Loucy (cell line): ENCODE measurements around the gene ADAMTS12.

Experiments
- H2AFZ ChIP-seq: fragments of 200-600 bp; sonication (generic); 2 replicates; pipeline ENCODE4 v1.6.0; 2016; ENCODE audit warnings: antibody characterized with exemption, mild to moderate bottlenecking, low read length, moderate library complexity
- H3F3A ChIP-seq: fragments of 200-600 bp; 2 replicates; pipeline ENCODE4 v1.6.0; 2016; ENCODE audit warnings: antibody characterized with exemption, low read depth, mild to moderate bottlenecking
- H3K27me3 ChIP-seq: fragments of 200-600 bp; sonication (generic); 2 replicates; pipeline ENCODE4 v1.6.1; 2014; ENCODE audit warnings: low read length, mild to moderate bottlenecking; ENCODE audit not compliant: insufficient read depth, poor library complexity, severe bottlenecking
- H3K36me3 ChIP-seq: fragments of 200-600 bp; sonication (generic); 2 replicates; pipeline ENCODE4 v1.6.1; 2016; ENCODE audit warnings: low read length; ENCODE audit not compliant: insufficient read depth
- H3K4me1 ChIP-seq: fragments of 200-600 bp; sonication (generic); 2 replicates; pipeline ENCODE4 v1.5.1; 2014; ENCODE audit warnings: low read length, mild to moderate bottlenecking; ENCODE audit not compliant: insufficient read depth, poor library complexity, severe bottlenecking
- H3K4me2 ChIP-seq: fragments of 200-600 bp; sonication (generic); 2 replicates; pipeline ENCODE4 v1.6.0; 2014; ENCODE audit warnings: antibody characterized with exemption, low read length, low read depth, mild to moderate bottlenecking; ENCODE audit not compliant: poor library complexity, severe bottlenecking
- H3K4me3 ChIP-seq: fragments of 200-600 bp; sonication (generic); 2 replicates; pipeline ENCODE4 v1.5.1; 2014; ENCODE audit warnings: low read length, mild to moderate bottlenecking, mixed read lengths; ENCODE audit not compliant: poor library complexity, severe bottlenecking
- H3K79me2 ChIP-seq: fragments of 200-600 bp; sonication (generic); 2 replicates; pipeline ENCODE4 v1.6.1; 2014; ENCODE audit warnings: low read length; ENCODE audit not compliant: insufficient read depth
- H3K9ac ChIP-seq: fragments of 200-600 bp; sonication (generic); 2 replicates; pipeline ENCODE4 v1.6.0; 2014; ENCODE audit warnings: mild to moderate bottlenecking, low read depth, low read length, moderate library complexity; ENCODE audit not compliant: poor library complexity, severe bottlenecking
- H3K9me2 ChIP-seq: fragments of 200-600 bp; sonication (generic); replicated peaks from 2 replicates; pipeline ENCODE4 v1.6.1; 2016; ENCODE audit warnings: low read depth, low read length, mixed read lengths
- H3K9me3 ChIP-seq: fragments of 200-600 bp; sonication (generic); 2 replicates; pipeline ENCODE4 v1.6.1; 2014; ENCODE audit warnings: mild to moderate bottlenecking, antibody characterized with exemption, low read length, low read depth; ENCODE audit not compliant: insufficient read depth
- H4K20me1 ChIP-seq: fragments of 200-600 bp; sonication (generic); 2 replicates; pipeline ENCODE4 v1.6.0; 2014; ENCODE audit warnings: antibody characterized with exemption, low read length, mild to moderate bottlenecking; ENCODE audit not compliant: insufficient read depth, poor library complexity, severe bottlenecking
- CTCF ChIP-seq: fragments of 200-600 bp; sonication (generic); conservative IDR thresholded peaks from 2 replicates; pipeline ENCODE4 v1.5.1; 2014; ENCODE audit warnings: mild to moderate bottlenecking, antibody characterized with exemption, low read length
- EZH2phosphoT487 ChIP-seq: fragments of 200-600 bp; IDR thresholded peaks from 2 replicates; pipeline ENCODE4 v1.6.1; 2018; ENCODE audit warnings: antibody characterized with exemption, mild to moderate bottlenecking, moderate library complexity, borderline replicate concordance

The ADAMTS12 gene

DNA sequence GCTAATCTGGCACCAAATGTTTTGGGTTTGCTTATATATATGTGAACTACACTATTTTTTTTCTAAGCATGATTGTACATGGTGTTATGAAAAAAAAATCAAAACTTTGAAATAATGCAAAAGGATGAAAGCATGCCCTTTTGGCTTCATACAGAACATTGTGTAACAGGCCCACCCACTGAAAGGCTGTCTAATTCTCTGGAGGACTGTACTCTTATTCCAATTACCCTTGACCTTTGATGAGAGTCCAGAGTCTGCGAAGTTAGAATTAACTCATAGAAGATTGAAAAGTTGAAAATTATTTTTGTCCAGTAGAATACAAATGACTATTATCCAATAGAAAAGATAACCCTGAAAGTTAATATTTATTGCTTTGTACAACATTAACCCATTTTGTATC is 117.4 kb downstream of the ADAMTS12 start:
- Histone ChIP-seq H3K9me3 (no peaks in the 10 kb centered on the region), H3K4me2 (no peak overlapping the region), H2AFZ (no peak overlapping the region), H3K4me3 (no peak overlapping the region), H4K20me1 (no peaks in the 10 kb centered on the region), H3F3A (no peaks in the 10 kb centered on the region), H3K36me3 (no peaks in the 10 kb centered on the region), H3K4me1 (no peaks in the 10 kb centered on the region), H3K9me2 (peaks cover 4% of the 10 kb centered on the region; the same call in 1 of the 2 replicates), H3K27me3 (no peaks in the 10 kb centered on the region), H3K9ac (no peak overlapping the region), H3K79me2 (no peaks in the 10 kb centered on the region)
- TF ChIP-seq CTCF = no peak
- TF ChIP-seq EZH2phosphoT487 = no peak

GRCh38 chr5:33772380-33772897 is 119.4 kb downstream of the ADAMTS12 start:
- Histone ChIP-seq H3K4me1 (no peaks in the 10 kb centered on the region), H3K9me2 (peaks cover 4% of the 10 kb centered on the region; the same call in 1 of the 2 replicates), H3K4me2 (no peak overlapping the region), H3K27me3 (no peaks in the 10 kb centered on the region), H3K4me3 (no peak overlapping the region), H4K20me1 (no peaks in the 10 kb centered on the region), H2AFZ (no peak overlapping the region), H3F3A (no peaks in the 10 kb centered on the region), H3K9me3 (no peaks in the 10 kb centered on the region), H3K79me2 (no peaks in the 10 kb centered on the region), H3K36me3 (no peaks in the 10 kb centered on the region), H3K9ac (no peak overlapping the region)
- TF ChIP-seq EZH2phosphoT487 (no peak), CTCF (no peak)

GRCh38 chr5:33769968-33770367 is 121.8 kb downstream of the ADAMTS12 start:
- Histone ChIP-seq H3K27me3 (no peaks in the 10 kb centered on the region), H4K20me1 (no peaks in the 10 kb centered on the region), H3K36me3 (no peaks in the 10 kb centered on the region), H3K9me2 (peaks cover 4% of the 10 kb centered on the region; the same call in 1 of the 2 replicates), H3K9me3 (no peaks in the 10 kb centered on the region), H3K4me3 (no peak overlapping the region), H3K4me2 (no peak overlapping the region), H3K4me1 (peaks cover 10% of the 10 kb centered on the region), H3F3A (no peaks in the 10 kb centered on the region), H3K9ac (no peak overlapping the region), H2AFZ (no peak overlapping the region), H3K79me2 (no peaks in the 10 kb centered on the region)
- no peak for TF ChIP-seq CTCF
- TF ChIP-seq EZH2phosphoT487 = no peak
